ENCODE measurements around the gene CYB5B.

CYB5B gene

DNA sequence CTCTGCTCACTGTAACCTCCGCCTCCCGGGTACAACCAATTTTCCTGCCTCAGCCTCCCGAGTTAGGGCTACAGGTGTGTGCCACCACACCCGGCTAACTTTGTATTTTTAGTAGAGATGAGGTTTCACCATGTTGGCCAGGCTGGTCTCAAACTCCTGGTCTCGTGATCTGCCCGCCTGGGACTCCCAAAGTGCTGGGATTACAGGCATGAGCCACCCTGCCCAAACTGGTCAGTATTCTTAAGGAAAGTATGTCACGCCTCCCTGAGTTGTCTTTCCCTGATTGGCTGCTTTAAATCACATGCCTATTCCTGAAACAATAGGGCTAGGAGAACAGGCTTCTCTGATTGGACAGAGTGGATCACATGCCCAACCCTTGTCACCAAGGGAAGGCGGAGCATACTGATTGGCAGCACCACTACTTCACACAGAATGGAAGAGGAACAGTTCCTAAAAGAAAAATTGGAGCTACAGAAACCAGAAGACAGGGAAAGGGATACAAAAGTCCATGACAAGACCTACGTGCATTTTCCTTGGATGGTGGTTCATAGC is 17.6 kb upstream of the CYB5B start:
- H3K79me2 ChIP-seq = no peaks in the 10 kb centered on the region
- no peaks in the 10 kb centered on the region for H3K27me3 ChIP-seq (ENCODE audit: control insufficient read depth, insufficient read depth, low read length)
- H3K9me3 ChIP-seq (ENCODE audit: control insufficient read depth, low read length) = no peaks in the 10 kb centered on the region
- H3K4me2 ChIP-seq (ENCODE audit: low read length) = no peak overlapping the region
- no peak overlapping the region for H3K27ac ChIP-seq
- peaks cover 15% of the 10 kb centered on the region for H3K4me1 ChIP-seq
- H2AFZ ChIP-seq = no peak overlapping the region
- no peak overlapping the region for H3K4me3 ChIP-seq (ENCODE audit: low read depth, low read length)
- no peak overlapping the region for H3K9ac ChIP-seq
- TF ChIP-seq, protein P1, sequence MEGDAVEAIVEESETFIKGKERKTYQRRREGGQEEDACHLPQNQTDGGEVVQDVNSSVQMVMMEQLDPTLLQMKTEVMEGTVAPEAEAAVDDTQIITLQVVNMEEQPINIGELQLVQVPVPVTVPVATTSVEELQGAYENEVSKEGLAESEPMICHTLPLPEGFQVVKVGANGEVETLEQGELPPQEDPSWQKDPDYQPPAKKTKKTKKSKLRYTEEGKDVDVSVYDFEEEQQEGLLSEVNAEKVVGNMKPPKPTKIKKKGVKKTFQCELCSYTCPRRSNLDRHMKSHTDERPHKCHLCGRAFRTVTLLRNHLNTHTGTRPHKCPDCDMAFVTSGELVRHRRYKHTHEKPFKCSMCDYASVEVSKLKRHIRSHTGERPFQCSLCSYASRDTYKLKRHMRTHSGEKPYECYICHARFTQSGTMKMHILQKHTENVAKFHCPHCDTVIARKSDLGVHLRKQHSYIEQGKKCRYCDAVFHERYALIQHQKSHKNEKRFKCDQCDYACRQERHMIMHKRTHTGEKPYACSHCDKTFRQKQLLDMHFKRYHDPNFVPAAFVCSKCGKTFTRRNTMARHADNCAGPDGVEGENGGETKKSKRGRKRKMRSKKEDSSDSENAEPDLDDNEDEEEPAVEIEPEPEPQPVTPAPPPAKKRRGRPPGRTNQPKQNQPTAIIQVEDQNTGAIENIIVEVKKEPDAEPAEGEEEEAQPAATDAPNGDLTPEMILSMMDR (IDR thresholded peaks at IDR 0.05) = no peak
- H3K36me3 ChIP-seq (ENCODE audit: control insufficient read depth, insufficient read depth, low read length) = no peaks in the 10 kb centered on the region

DNA sequence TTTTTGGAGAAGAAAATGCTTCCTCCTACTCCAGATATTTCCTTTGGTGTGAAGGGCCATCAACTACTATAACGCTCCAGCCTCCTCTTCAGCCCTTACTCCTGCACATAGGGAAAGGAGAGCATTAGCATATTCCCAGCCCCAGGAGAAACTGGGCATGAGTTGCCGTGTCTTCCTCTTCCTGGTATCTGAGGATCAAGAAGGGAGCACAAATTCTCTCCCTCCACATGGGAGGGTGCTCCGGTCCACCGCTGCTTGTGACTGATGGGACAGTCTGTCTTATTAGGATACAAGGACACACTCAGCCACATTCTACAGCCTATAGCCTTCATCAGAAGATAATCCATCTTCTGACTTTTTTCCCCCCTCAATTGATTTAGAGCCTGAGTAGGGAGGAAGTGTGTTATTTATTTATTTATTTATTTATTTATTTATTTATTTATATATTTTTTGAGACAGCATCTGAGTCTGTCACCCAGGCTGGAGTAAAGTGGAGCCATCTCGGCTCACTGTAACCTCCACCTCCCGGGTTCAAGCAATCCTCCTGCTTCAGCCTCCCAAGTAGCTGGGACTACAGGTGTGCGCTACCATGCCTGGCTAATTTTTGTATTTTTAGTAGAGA is 16.6 kb upstream of the CYB5B start:
- TF ChIP-seq, protein P1 (IDR thresholded peaks at IDR 0.05) = no peak
- Histone ChIP-seq H3K9me3 (ENCODE audit: control insufficient read depth, low read length) (no peaks in the 10 kb centered on the region), H3K4me3 (ENCODE audit: low read depth, low read length) (no peak overlapping the region), H3K27ac (no peak overlapping the region), H3K9ac (no peak overlapping the region), H3K4me1 (peaks cover 15% of the 10 kb centered on the region), H3K27me3 (ENCODE audit: control insufficient read depth, insufficient read depth, low read length) (no peaks in the 10 kb centered on the region), H3K79me2 (no peaks in the 10 kb centered on the region), H3K4me2 (ENCODE audit: low read length) (no peak overlapping the region), H3K36me3 (ENCODE audit: control insufficient read depth, insufficient read depth, low read length) (no peaks in the 10 kb centered on the region), H2AFZ (no peak overlapping the region)

DNA sequence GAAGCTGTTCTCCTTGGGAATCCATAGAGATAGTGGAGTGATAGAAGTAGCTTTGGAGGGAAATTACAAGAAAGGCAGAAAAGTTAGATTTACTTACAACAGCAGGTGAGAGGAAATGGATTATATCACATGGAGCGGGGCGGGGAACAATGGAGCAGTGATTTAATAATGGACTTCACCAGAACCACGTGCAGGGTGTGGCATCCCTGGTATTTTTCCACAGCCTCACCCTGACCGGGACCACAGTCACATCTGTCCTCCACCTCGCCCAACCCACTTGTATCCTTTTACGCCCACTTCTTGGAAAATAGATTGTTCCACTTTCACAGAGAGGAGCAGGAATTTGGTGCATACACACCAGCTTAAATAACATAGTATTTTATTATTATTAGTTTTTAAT is 15.9 kb upstream of the CYB5B start:
- Histone ChIP-seq H2AFZ (no peak overlapping the region), H3K9ac (no peak overlapping the region), H3K4me1 (peaks cover 15% of the 10 kb centered on the region), H3K79me2 (no peaks in the 10 kb centered on the region), H3K27me3 (ENCODE audit: control insufficient read depth, insufficient read depth, low read length) (no peaks in the 10 kb centered on the region), H3K4me2 (ENCODE audit: low read length) (no peak overlapping the region), H3K4me3 (ENCODE audit: low read depth, low read length) (no peak overlapping the region), H3K9me3 (ENCODE audit: control insufficient read depth, low read length) (no peaks in the 10 kb centered on the region), H3K36me3 (ENCODE audit: control insufficient read depth, insufficient read depth, low read length) (no peaks in the 10 kb centered on the region), H3K27ac (no peak overlapping the region)
- TF ChIP-seq, protein P1 (IDR thresholded peaks at IDR 0.05) = no peak

- Histone ChIP-seq H3K27ac (no peak overlapping the region), H3K4me2 (ENCODE audit: low read length) (no peak overlapping the region), H3K9ac (no peak overlapping the region)
Observed at GRCh38 chr16:69410219-69410990, 14.0 kb upstream of the CYB5B start.

More at GRCh38 chr16:69410219-69410990, 14.0 kb upstream of the CYB5B start:
- TF ChIP-seq, protein P1 (IDR thresholded peaks at IDR 0.05) = no peak
- Histone ChIP-seq H3K9me3 (ENCODE audit: control insufficient read depth, low read length) (no peaks in the 10 kb centered on the region), H3K4me3 (ENCODE audit: low read depth, low read length) (no peak overlapping the region), H3K36me3 (ENCODE audit: control insufficient read depth, insufficient read depth, low read length) (no peaks in the 10 kb centered on the region), H2AFZ (no peak overlapping the region), H3K79me2 (no peaks in the 10 kb centered on the region), H3K4me1 (peaks cover 7% of the 10 kb centered on the region), H3K27me3 (ENCODE audit: control insufficient read depth, insufficient read depth, low read length) (no peaks in the 10 kb centered on the region)
